ENCODE results near the gene LY6G6C. TPM values are rescaled to one million over a fixed set of nuclear protein-coding genes. Genes with fewer than 3 reads are reported as not detected.

Gene LY6G6C
- total and polyA plus RNA-seq, 12 donors = not detected

DNA sequence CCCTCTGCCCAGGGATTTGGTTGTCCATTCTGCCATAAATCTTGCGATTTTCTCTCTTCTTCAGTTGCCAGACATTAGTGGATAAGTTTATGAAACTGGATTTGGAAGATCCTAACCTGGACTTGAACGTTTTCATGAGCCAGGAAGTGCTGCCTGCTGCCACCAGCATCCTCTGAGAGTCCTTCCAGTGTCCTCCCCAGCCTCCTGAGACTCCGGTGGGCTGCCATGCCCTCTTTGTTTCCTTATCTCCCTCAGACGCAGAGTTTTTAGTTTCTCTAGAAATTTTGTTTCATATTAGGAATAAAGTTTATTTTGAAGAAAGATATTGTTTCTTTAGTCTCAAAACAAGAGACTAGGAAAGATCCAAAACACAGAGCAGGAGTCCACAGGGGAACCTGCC, 40.8 kb upstream of the LY6G6C start, which contains the start of gene SAPCD1:
Gene SAPCD1, plus strand, starts transcription at position 301 of the 400 bp plus-strand sequence. CDS start 399 bp downstream, outside the sequence.
- Histone ChIP-seq H3K4me3 (no peak within 1 kb of the TSS), H3K4me1 (peaks cover 0 to 23% (median 5%) of the 10 kb centered on the region in 9 donors), H3K9me3 (no peaks in the 10 kb centered on the region), H3K27me3 (no peaks in the 10 kb centered on the region), H3K27ac (peak within 1 kb of the TSS in 3 of 10 donors; percentile 15 to 33 (median 31)), H3K36me3 (peaks cover 0 to 17% (median 0%) of the 10 kb centered on the region in 9 donors)
- intact Hi-C loops (cut with DNase I) = loop anchor here in 1 of 10 donors (10.0 kb wide), 1 partner anchor 78 kb away; the partner anchor contains the start of gene LY6G5C
- TF ChIP-seq, protein P1, sequence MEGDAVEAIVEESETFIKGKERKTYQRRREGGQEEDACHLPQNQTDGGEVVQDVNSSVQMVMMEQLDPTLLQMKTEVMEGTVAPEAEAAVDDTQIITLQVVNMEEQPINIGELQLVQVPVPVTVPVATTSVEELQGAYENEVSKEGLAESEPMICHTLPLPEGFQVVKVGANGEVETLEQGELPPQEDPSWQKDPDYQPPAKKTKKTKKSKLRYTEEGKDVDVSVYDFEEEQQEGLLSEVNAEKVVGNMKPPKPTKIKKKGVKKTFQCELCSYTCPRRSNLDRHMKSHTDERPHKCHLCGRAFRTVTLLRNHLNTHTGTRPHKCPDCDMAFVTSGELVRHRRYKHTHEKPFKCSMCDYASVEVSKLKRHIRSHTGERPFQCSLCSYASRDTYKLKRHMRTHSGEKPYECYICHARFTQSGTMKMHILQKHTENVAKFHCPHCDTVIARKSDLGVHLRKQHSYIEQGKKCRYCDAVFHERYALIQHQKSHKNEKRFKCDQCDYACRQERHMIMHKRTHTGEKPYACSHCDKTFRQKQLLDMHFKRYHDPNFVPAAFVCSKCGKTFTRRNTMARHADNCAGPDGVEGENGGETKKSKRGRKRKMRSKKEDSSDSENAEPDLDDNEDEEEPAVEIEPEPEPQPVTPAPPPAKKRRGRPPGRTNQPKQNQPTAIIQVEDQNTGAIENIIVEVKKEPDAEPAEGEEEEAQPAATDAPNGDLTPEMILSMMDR (IDR thresholded peaks at IDR 0.05) = no peak
- DNase-seq (no peak), ATAC-seq (no peak)
- 71 to 74% methylated on average over 4 of the region's 4 CpGs for WGBS, 2 donors

DNA sequence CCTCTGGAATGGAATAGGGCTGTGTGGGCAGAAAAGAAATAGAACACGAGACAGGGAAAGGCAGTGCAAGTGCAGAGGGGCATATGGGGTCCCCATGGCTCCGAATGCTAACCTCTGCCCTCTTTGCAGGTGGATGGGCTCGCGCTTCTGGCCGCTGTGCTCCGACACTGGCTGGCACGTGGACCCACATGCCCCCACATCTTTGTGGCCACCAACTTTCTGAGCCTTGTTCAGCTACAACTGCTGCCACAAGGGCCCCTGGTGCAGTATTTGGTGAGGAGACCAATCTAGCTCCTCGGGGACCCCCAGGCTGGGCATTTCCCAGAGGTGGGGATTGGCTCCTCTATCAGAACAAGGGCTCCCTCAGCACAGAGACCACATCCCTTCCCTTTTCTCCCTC, 39.8 kb upstream of the LY6G6C start:
- Histone ChIP-seq H3K9me3 (no peaks in the 10 kb centered on the region), H3K36me3 (peaks cover 0 to 17% (median 0%) of the 10 kb centered on the region in 9 donors), H3K4me3 (no peak overlapping the region), H3K27me3 (no peaks in the 10 kb centered on the region), H3K4me1 (peaks cover 0 to 20% (median 5%) of the 10 kb centered on the region in 9 donors), H3K27ac (no peak overlapping the region)
- ATAC-seq = no peak
- intact Hi-C loops (cut with DNase I) = loop anchor here in 1 of 10 donors (10.0 kb wide), 1 partner anchor 77 kb away; the partner anchor contains the start of gene LY6G5C
- DNase-seq = no peak
- 96 to 97% methylated on average over 8 of the region's 8 CpGs for WGBS, 2 donors
- TF ChIP-seq, protein P1 (IDR thresholded peaks at IDR 0.05) = no peak

DNA sequence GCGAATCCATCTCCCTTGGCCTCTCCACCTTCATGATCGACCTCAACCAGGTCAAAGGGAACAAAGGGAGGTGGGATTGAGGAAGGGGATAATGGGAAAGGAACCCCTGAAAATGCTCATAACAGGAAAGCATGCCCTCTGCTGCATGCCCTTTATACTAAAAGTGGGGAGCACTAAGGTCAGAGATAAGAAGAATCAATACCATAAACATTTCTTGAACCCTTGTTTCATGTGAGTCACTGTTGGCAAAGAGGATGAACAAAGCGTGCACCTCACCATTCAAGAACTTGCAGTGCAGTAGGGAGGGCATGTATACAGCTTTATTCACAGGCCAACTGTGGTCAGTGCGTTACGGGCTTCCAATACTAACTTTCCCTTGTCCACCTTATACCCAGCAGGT, 39.2 kb upstream of the LY6G6C start:
- ATAC-seq (no peak), DNase-seq (no peak)
- intact Hi-C loops (cut with DNase I) = loop anchor here in 1 of 10 donors (10.0 kb wide), 1 partner anchor 76 kb away; the partner anchor contains the start of gene LY6G5C
- TF ChIP-seq, protein P1 (IDR thresholded peaks at IDR 0.05) = no peak
- no peaks in the 10 kb centered on the region for H3K27me3 ChIP-seq
- peaks cover 0 to 16% (median 5%) of the 10 kb centered on the region in 9 donors for H3K4me1 ChIP-seq
- WGBS, 2 donors = 93 to 95% methylated on average over 5 of the region's 5 CpGs
- no peak overlapping the region for H3K4me3 ChIP-seq
- no peak overlapping the region for H3K27ac ChIP-seq
- no peaks in the 10 kb centered on the region for H3K9me3 ChIP-seq
- peaks cover 0 to 17% (median 0%) of the 10 kb centered on the region in 9 donors for H3K36me3 ChIP-seq

DNA sequence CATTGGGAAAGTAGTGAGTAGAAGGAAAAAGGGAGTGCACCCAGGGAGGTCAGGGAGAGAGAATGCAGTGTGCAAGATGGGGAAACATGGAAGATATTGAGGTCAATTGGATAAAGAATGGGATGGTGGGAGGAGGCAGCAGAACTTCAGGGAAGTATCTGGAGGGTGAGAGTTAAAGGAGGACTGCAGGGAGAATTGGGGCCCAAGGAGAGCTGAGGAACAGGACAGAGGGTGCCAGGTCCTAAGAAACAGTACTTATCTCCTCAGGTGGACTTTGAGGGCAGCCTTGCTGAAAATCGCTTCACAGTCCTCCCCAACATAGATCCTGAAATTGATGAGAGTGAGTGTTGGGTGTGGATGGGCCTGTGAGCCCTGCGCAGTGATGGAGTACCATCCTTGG, 36.7 kb upstream of the LY6G6C start:
- Histone ChIP-seq H3K9me3 (no peaks in the 10 kb centered on the region), H3K27ac (no peak overlapping the region), H3K27me3 (no peaks in the 10 kb centered on the region), H3K36me3 (peaks cover 0 to 17% (median 0%) of the 10 kb centered on the region in 9 donors), H3K4me3 (no peak overlapping the region), H3K4me1 (peaks cover 0 to 6% (median 3%) of the 10 kb centered on the region in 9 donors)
- 95 to 97% methylated on average over 2 of the region's 2 CpGs for WGBS, 2 donors
- intact Hi-C loops (cut with DNase I) = no loop called here
- ATAC-seq = no peak
- DNase-seq = no peak
- TF ChIP-seq, protein P1 (IDR thresholded peaks at IDR 0.05) = no peak

All from heart right ventricle (tissue), 16 donors.